GM21526 (cell line): Measurements from ENCODE around the gene MARCHF6.
A peak's percentile ranks its signal among the peaks of the same experiment; 100 is the strongest.

ENCODE experiments used
- ATAC-seq: cut with Tn5 transposase; IDR thresholded peaks from one replicate; pipeline ENCODE4 v1.9.1; 2021; ENCODE audit warnings: moderate library complexity; ENCODE audit not compliant: unreplicated experiment, low FRiP score

MARCHF6 gene

GRCh38 chr5:10321882-10322281, 31.6 kb upstream of the MARCHF6 start:
- no peak for ATAC-seq

DNA sequence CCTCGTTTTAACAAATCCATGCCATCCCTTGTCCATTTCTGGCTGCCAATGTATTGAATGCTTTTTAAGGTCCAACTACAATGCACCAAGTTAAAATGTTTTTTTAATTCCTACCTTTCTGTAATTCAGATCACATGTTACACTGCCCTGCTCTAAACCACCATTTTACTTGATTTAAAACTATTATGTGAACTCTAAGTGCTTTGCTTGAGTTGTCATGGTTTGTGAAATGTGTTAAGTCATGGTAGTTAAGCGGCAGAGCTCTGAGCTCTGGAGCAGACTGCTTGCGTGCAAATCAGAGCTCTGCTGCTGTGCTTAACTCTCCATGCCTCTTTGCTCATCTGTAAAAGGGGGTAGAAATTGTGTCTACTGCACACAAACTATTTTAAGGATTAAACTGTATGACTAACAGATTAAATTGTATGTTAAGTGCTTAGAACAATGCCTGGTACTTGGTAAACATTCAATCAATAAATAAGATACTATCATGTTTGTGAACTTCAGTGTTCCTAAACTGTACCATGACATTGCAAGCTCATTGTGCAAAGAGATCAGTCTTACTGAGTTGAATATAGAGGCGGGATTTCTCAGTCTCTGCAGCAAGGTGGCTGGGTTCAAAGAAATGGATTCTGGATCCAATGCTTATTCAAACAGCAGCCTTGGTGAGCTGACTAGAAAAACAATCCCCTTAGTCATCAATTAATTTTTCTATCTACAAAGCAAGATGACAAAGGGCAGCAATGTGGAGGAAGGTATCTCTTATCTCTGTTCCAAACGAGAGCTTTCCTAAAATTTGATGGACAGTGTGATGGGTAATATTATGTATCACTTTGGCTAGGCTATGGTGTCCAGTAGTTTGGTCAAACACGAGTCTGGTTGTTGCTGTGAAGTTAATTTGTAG, 29.7 kb upstream of the MARCHF6 start:
- no peak for ATAC-seq

DNA sequence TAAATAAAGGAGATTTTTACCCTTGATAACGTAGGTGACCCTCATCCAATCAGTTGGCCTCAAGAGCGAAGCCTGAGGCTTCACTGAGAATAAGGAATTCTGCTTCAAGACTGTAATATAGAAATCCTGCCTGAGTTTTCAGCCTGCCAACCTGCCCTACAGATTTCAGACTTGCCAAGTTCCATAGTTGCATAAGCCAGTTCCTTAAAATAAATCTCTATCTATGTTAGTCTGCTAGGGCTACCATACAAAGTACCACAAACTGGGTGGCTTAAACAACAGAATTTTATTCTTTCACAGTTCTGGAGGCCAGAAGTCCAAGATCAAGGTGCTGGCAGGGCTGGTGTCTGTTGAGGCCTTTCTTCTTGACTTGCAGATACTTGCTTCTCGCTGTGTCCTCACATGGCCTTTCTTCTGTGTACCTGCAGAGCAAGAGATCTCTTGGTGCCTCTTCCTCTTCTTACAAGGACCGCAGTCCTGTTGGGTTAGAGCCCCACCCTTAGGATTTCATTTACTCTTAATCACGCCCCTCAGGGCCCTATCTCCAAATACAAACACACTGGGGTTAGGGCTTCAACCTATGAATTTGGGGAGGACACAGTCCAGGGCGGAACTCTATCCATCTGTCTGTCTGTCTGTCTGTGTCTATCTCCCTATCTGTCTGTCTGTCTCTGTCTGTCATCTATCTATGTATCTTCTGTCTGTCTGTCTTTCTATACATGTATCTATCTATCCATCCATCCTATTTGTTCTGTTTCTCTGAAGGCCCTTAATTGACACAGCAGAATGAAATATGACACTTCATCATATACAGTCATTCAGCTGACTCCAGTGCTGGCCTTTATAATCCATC, 28.8 kb upstream of the MARCHF6 start:
- no peak for ATAC-seq

- no peak for ATAC-seq
Measured at GRCh38 chr5:10328323-10328722, 25.2 kb upstream of the MARCHF6 start.

- no peak for ATAC-seq
Measured at GRCh38 chr5:10329446-10329819, 24.1 kb upstream of the MARCHF6 start.

DNA sequence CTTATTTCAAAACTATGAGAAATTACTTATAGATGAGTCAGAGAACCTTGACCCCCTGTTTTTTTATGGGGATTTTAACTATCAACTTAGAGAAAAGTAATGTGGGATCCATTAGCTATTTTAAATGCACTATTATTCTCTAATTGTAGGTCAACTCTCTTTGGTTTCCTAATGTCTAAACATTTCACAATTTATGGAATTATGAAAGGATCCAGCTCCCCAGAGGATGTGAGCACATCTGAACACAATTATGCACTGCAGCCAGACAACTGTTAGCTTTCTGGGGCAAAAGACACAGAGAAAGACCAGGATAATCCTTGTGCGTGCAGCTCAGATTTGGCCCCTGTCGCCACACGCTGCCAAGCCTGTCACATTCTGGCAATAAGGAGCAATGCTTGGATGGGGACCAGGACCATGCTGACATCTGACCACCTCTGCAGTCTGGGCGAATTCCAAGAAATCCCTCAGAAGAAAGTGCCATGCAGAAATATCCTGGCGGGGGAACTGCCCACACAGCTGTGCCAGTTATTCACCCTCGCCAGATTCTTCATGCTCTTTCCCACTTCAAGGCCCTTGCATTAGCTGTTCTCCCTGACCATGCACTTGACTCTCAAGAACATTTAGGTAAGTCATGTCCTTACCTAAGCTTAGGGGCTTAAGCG, 23.5 kb upstream of the MARCHF6 start:
- ATAC-seq, result no peak

DNA sequence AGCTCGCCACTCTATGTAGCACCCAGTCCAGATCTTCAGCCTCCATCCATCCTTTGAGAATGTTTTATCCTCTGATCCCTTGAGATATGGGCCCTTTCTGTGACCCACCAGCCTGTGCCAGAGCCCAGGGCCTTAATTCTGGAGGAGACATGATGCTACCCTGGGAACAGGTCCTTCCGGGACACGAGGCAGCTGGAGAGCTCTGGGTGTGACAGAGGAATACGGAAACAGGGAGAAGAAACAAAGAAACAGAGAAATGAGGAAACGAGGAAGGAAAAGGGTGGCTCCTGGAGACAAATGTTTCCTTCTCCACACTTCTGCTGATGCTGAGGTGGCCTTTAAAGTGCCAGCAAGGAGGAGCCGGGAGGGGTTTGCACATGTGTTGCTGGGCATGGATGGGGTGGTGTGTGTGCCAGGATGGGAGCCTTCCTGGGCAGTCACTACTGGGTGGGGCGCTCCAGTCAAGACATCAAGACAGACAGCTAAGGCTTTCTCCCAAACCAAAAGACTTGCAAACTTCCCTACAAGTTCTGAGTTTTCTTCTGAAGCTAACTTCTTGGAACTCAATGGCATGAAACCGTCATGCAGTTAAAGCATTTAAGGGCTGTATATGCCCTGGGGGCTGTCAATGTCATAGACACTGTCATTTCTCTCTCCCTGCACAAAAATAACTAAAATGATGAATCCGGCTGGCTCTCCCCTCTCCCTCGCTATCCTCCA, 22.8 kb upstream of the MARCHF6 start:
- ATAC-seq, result no peak

- ATAC-seq, result no peak
Measured at GRCh38 chr5:10331341-10331796, 22.1 kb upstream of the MARCHF6 start.

DNA sequence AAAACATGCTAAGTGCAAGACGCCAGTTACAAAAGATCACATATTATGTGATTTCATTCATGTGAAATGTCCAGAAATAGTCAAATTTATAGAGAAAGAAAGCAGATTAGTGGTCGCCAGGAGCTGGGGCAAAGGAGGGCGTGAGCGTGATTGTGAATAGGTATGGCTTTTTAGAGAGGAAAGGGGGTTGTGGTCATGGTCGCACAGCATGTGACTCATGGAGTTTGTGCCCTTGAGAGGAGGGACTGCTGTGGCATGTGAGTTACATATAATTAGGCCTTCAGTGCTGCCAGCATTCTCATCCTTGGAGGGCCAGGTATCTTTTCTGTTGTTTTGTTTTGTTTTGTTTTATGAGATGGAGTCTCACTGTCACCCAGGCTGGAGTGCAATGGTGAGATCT, 21.2 kb upstream of the MARCHF6 start:
- no peak for ATAC-seq

GRCh38 chr5:10333154-10334006, 20.1 kb upstream of the MARCHF6 start:
- peak; percentile 54 for ATAC-seq

GRCh38 chr5:10334831-10335230, 18.7 kb upstream of the MARCHF6 start:
- ATAC-seq, result no peak

DNA sequence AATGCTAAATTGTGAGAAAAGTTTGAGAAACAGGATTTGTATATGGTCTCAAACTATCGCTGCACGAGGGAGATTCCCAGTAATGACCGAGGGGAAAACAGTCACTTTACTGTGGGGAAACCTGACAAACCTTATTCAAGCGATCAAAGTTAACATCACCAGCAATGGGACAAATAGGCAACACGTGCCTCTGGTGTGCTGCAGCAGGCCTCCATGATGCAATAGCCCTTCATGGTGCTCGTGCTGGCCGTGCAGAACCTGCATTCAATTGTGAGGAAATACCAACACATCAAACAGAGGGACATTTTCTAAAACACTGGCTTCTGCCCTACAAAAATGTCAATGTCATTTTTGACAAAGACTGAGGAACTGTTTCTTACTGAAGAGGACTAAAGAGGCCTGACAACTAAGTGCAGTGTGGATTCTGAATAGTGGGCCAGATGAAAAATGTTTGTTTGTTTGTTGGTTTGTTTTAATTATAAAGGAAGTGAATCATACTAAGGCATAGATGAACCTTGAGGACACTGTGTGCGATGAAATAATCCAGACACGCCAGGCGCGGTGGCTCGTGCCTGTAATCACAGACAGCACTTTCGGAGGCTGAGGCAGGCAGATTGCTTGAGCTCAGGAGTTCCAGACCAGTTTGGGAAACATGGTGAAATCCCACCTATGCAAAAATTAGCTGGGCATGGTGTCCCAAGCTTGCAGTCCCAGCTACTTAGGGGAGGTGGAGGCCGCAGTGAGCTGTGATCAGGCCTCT, 17.6 kb upstream of the MARCHF6 start:
- ATAC-seq, result no peak

DNA sequence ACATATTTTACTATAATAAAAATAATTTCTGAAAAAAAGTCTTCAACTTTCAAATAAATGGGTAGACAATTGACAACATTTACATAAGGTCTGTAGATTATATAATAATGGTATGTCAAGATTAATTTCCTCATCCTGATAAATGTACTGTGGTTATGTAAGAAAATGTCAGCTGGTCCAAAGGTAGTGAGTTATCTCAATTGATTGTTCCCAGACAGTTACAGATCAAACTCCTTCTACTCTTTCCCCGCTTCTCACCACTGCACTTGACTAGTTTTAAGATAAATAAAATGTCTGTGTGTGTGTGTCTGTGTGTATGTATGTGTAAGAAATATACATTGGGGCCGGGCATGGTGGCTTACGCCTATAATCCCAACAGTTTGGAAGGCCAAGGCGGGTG, 16.4 kb upstream of the MARCHF6 start:
- no peak for ATAC-seq

DNA sequence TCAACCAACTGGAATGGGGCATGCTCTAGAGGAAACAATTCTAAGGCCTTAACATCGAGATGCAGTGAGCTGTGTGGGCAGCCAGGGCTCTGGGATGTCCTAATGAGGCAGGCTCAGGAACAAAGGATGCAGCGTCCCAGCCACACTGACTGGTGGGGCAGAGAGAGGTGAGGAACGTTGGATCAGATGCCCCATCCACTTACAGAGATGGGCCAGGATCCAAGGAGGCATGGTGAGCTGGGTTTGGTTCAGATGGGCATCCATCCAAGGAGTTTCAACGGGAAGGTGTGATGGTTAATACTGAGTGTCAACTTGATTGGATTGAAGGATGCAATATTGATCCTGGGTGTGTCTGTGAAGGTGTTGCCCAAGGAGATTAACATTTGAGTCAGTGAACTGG, 15.5 kb upstream of the MARCHF6 start:
- ATAC-seq, result no peak

DNA sequence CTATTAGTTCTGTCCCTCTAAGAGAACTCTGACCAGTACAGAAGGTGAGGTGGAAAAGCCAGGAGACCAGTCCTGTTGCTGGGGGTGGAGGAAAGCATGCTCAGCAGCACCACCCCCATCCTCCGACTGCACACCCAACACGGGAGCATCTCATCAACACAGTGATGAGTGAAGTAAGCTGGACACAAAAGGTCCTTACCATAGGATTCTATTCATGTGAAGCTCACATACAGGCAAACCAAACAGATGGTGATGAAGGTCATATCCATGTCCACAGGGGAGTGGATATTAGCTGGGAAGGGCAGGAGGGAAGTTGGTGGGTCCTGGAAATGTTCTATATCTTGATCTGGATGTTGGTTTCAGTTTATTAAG, 14.8 kb upstream of the MARCHF6 start:
- ATAC-seq, result no peak

- no peak for ATAC-seq
Measured at GRCh38 chr5:10339058-10339811, 14.3 kb upstream of the MARCHF6 start.

DNA sequence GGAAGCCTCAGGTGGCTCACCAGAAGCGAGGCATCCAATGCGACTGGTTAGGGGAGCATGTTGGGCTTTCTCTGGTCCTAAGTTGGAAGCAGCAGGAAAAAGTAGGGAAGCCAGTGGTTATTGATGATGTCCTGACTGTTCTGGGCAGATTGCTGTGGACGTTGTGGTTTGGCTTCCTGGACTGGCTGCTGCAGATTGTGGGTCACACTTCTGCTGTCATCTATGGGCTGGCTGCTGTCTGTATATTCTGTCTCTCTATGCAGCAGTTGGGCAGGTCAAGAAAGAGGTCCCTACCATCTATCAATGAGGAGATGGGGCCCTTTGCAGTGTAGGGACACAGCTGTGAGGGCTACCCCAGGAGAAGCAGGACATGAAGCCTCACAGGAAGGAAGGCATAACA, 13.5 kb upstream of the MARCHF6 start:
- no peak for ATAC-seq

- no peak for ATAC-seq
Measured at GRCh38 chr5:10343486-10343885, 10.0 kb upstream of the MARCHF6 start.
